Measurements from ENCODE around the gene TOX2.

Gene TOX2

GRCh38 chr20:43949248-43949647 is 34.6 kb downstream of the TOX2 start:
- Histone ChIP-seq H3K27me3 (no peaks in the 10 kb centered on the region), H3K4me1 (peaks cover 7% of the 10 kb centered on the region)

GRCh38 chr20:43949741-43950618 is 35.3 kb downstream of the TOX2 start:
- Histone ChIP-seq H3K27me3 (no peaks in the 10 kb centered on the region), H3K9me3 (no peaks in the 10 kb centered on the region), H3K36me3 (no peaks in the 10 kb centered on the region), H3K4me1 (peaks cover 7% of the 10 kb centered on the region), H3K4me3 (ENCODE audit: low read depth, low read length) (no peak overlapping the region)
- no peak for DNase-seq
- no peak for TF ChIP-seq CTCF (IDR thresholded peaks at IDR 0.05; ENCODE audit: low read depth, low read length)

More at GRCh38 chr20:43949248-43949647, 34.6 kb downstream of the TOX2 start:
- TF ChIP-seq CTCF (IDR thresholded peaks at IDR 0.05; ENCODE audit: low read depth, low read length), result no peak
- Histone ChIP-seq H3K9me3 (no peaks in the 10 kb centered on the region), H3K4me3 (ENCODE audit: low read depth, low read length) (no peak overlapping the region), H3K36me3 (no peaks in the 10 kb centered on the region)
- no peak for DNase-seq

GRCh38 chr20:43953919-43954592 is 39.4 kb downstream of the TOX2 start:
- Histone ChIP-seq H3K9me3 (no peaks in the 10 kb centered on the region), H3K27me3 (no peaks in the 10 kb centered on the region), H3K36me3 (no peaks in the 10 kb centered on the region), H3K4me3 (ENCODE audit: low read depth, low read length) (no peak overlapping the region), H3K4me1 (peaks cover 7% of the 10 kb centered on the region)
- no peak for DNase-seq
- no peak for TF ChIP-seq CTCF (IDR thresholded peaks at IDR 0.05; ENCODE audit: low read depth, low read length)

GRCh38 chr20:43954704-43955061 is 40.0 kb downstream of the TOX2 start:
- Histone ChIP-seq H3K9me3 (no peaks in the 10 kb centered on the region), H3K4me3 (ENCODE audit: low read depth, low read length) (no peak overlapping the region), H3K27me3 (no peaks in the 10 kb centered on the region), H3K4me1 (peaks cover 7% of the 10 kb centered on the region), H3K36me3 (no peaks in the 10 kb centered on the region)
- no peak for DNase-seq
- TF ChIP-seq CTCF (IDR thresholded peaks at IDR 0.05; ENCODE audit: low read depth, low read length), result no peak

- no peaks in the 10 kb centered on the region for H3K9me3 ChIP-seq
- H3K36me3 ChIP-seq, result no peaks in the 10 kb centered on the region
- no peak for DNase-seq
- no peak for TF ChIP-seq CTCF (IDR thresholded peaks at IDR 0.05; ENCODE audit: low read depth, low read length)
- peaks cover 4% of the 10 kb centered on the region for H3K4me1 ChIP-seq
- no peaks in the 10 kb centered on the region for H3K27me3 ChIP-seq
- H3K4me3 ChIP-seq (ENCODE audit: low read depth, low read length), result no peak overlapping the region
These were observed 40.6 kb downstream of the TOX2 start for GRCh38 chr20:43955062-43955749.

All from BE2C (cell line).